ENCODE data around the gene LRMDA. TPM values are rescaled to one million over a fixed set of nuclear protein-coding genes. Genes with fewer than 3 reads are reported as not detected.

Gene LRMDA
- total RNA-seq, 1 donor from 2014 or later = 0.19 TPM

DNA sequence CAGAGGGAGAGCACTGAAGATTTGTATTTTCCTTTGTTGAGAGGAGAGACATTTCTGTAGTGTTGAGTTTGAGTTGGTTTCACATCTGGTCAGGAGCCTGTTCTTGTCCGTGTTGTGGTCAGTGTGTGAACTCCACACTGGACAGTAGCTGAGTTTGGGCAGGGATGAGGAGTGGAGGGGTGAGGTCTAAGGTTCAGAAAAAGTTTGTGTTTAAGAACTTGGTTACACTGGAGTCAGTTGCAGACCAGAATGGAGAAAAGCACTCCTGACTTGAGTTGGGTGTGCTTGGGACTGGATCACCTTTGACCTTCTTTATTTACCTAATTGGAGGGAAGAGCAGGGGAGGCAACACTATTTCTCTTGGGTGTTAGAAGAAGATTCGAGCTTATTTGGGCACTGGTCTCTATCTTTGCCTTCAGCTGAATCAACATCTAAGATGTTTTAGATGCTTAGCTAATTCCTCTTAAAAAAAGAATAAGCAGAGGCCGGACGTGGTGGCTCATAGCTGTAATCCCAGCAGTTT lies 8.9 kb downstream of the LRMDA start:
- Mint-ChIP-seq H3K27ac (ENCODE audit: unreplicated experiment) (no peak overlapping the region), H3K9me3 (ENCODE audit: unreplicated experiment) (peaks cover 22% of the 10 kb centered on the region)

GRCh38 chr10:75441196-75441595 lies 9.8 kb downstream of the LRMDA start:
- DNase-seq (ENCODE audit: extremely low spot score, unreplicated experiment) = no peak
- no peak overlapping the region for H3K4me3 Mint-ChIP-seq (ENCODE audit: unreplicated experiment)
- no peaks in the 10 kb centered on the region for H3K36me3 Mint-ChIP-seq (ENCODE audit: unreplicated experiment)
- H3K9me3 Mint-ChIP-seq (ENCODE audit: unreplicated experiment) = peaks cover 25% of the 10 kb centered on the region
- no peak overlapping the region for H3K27ac Mint-ChIP-seq (ENCODE audit: unreplicated experiment)
- H3K4me1 Mint-ChIP-seq (ENCODE audit: unreplicated experiment) = no peaks in the 10 kb centered on the region
- peaks cover 24% of the 10 kb centered on the region for H3K27me3 Mint-ChIP-seq (ENCODE audit: unreplicated experiment)
- no peak for TF ChIP-seq CTCF (IDR thresholded peaks at IDR 0.05)

More for the DNA sequence above, 8.9 kb downstream of the LRMDA start:
- Mint-ChIP-seq H3K27me3 (ENCODE audit: unreplicated experiment) (peaks cover 29% of the 10 kb centered on the region), H3K4me1 (ENCODE audit: unreplicated experiment) (no peaks in the 10 kb centered on the region), H3K4me3 (ENCODE audit: unreplicated experiment) (no peak overlapping the region), H3K36me3 (ENCODE audit: unreplicated experiment) (no peaks in the 10 kb centered on the region)
- TF ChIP-seq CTCF (IDR thresholded peaks at IDR 0.05) = no peak
- no peak for DNase-seq (ENCODE audit: extremely low spot score, unreplicated experiment)

- no peak overlapping the region for H3K4me3 Mint-ChIP-seq (ENCODE audit: unreplicated experiment)
- H3K4me1 Mint-ChIP-seq (ENCODE audit: unreplicated experiment) = no peaks in the 10 kb centered on the region
- H3K9me3 Mint-ChIP-seq (ENCODE audit: unreplicated experiment) = peaks cover 30% of the 10 kb centered on the region
- peaks cover 24% of the 10 kb centered on the region for H3K27me3 Mint-ChIP-seq (ENCODE audit: unreplicated experiment)
- no peak for TF ChIP-seq CTCF (IDR thresholded peaks at IDR 0.05)
- no peak overlapping the region for H3K27ac Mint-ChIP-seq (ENCODE audit: unreplicated experiment)
- H3K36me3 Mint-ChIP-seq (ENCODE audit: unreplicated experiment) = no peaks in the 10 kb centered on the region
- DNase-seq (ENCODE audit: extremely low spot score, unreplicated experiment) = no peak
Measured at GRCh38 chr10:75441682-75442081, 10.3 kb downstream of the LRMDA start.

GRCh38 chr10:75443362-75443761 lies 11.9 kb downstream of the LRMDA start:
- H3K4me3 Mint-ChIP-seq (ENCODE audit: unreplicated experiment) = no peak overlapping the region
- H3K27me3 Mint-ChIP-seq (ENCODE audit: unreplicated experiment) = peaks cover 25% of the 10 kb centered on the region
- H3K36me3 Mint-ChIP-seq (ENCODE audit: unreplicated experiment) = no peaks in the 10 kb centered on the region
- H3K4me1 Mint-ChIP-seq (ENCODE audit: unreplicated experiment) = no peaks in the 10 kb centered on the region
- no peak for DNase-seq (ENCODE audit: extremely low spot score, unreplicated experiment)
- no peak overlapping the region for H3K27ac Mint-ChIP-seq (ENCODE audit: unreplicated experiment)
- TF ChIP-seq CTCF (IDR thresholded peaks at IDR 0.05) = no peak
- peaks cover 32% of the 10 kb centered on the region for H3K9me3 Mint-ChIP-seq (ENCODE audit: unreplicated experiment)

- no peak overlapping the region for H3K4me3 Mint-ChIP-seq (ENCODE audit: unreplicated experiment)
- no peak for DNase-seq (ENCODE audit: extremely low spot score, unreplicated experiment)
- H3K27me3 Mint-ChIP-seq (ENCODE audit: unreplicated experiment) = peaks cover 29% of the 10 kb centered on the region
- H3K36me3 Mint-ChIP-seq (ENCODE audit: unreplicated experiment) = no peaks in the 10 kb centered on the region
- TF ChIP-seq CTCF (IDR thresholded peaks at IDR 0.05) = no peak
- no peak overlapping the region for H3K27ac Mint-ChIP-seq (ENCODE audit: unreplicated experiment)
- H3K9me3 Mint-ChIP-seq (ENCODE audit: unreplicated experiment) = peaks cover 32% of the 10 kb centered on the region
- H3K4me1 Mint-ChIP-seq (ENCODE audit: unreplicated experiment) = no peaks in the 10 kb centered on the region
Measured at GRCh38 chr10:75444781-75445386, 13.5 kb downstream of the LRMDA start.
